Measurements from ENCODE around the gene EN2.

DNA sequence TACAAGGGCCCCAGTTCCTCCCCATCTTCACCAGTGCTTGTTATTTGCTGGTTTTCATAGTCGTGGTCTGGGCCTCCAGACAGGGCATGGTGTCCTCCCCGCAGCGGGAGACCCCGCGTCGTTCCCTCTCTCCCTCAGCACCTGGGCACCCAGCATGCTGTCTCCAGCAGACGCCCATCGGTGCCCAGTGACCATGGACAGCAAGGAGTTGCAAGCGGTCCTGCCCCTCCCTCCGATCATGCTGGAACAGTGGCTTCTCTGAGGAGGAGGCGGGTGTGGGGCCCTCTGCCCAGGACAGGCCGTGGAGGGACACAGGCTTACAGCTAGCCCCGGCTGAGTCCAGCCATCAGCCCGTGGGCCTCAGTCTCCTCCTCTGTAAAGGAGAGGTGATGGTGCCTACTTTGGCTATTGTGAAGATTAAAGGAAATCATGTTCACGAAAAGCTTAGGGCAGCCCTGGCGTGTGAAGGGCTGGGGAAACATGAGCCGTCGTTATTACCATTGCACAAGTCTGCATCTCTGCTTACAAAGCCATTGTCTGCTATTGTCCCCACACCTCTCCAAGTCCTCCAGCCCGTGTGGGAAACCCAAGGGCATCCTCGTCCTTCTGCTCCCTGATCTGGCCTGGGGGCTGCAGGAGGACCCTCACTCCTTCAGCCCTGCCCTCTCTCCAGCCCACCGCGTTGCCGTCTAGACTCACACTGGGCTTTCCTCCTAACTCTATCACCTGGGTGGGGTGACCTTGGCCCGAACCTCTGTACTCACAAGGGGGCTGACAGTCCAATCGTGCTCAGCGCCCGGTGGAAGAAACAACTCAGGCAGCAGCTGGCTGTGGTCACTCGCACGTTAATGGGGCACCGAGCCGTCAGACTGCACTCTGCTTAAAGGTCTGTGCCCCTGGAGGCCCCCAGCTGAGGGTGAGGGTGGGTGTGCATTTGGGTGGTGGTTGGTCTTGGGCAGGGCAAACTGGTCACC, 29.9 kb downstream of the EN2 start:
- no peak for TF ChIP-seq POLR2AphosphoS2 (IDR thresholded peaks at IDR 0.05; ENCODE audit: low read depth, low read length)
- TF ChIP-seq, protein P1, sequence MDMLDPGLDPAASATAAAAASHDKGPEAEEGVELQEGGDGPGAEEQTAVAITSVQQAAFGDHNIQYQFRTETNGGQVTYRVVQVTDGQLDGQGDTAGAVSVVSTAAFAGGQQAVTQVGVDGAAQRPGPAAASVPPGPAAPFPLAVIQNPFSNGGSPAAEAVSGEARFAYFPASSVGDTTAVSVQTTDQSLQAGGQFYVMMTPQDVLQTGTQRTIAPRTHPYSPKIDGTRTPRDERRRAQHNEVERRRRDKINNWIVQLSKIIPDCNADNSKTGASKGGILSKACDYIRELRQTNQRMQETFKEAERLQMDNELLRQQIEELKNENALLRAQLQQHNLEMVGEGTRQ (IDR thresholded peaks at IDR 0.05; ENCODE audit: borderline replicate concordance, low read depth, low read length) = no peak
- TF ChIP-seq NFYA (IDR thresholded peaks at IDR 0.05; ENCODE audit: borderline replicate concordance, low read depth, low read length) = no peak
- no peak for TF ChIP-seq HCFC1 (IDR thresholded peaks at IDR 0.05; ENCODE audit: low read length)
- TF ChIP-seq PML (IDR thresholded peaks at IDR 0.05; ENCODE audit: low read length) = no peak
- no peak for TF ChIP-seq HDAC2 (IDR thresholded peaks at IDR 0.05)
- TF ChIP-seq ESRRA (IDR thresholded peaks at IDR 0.05; ENCODE audit: low read length) = no peak
- no peak for TF ChIP-seq SIN3A (IDR thresholded peaks at IDR 0.05; ENCODE audit: low read depth, low read length)
